ENCODE measurements around the gene MPZ.

GRCh38 chr1:161266836-161267235 lies 42.9 kb downstream of the MPZ start:
- no peak for TF ChIP-seq CTCF (IDR thresholded peaks at IDR 0.05)
- no peak for TF ChIP-seq POLR2A (IDR thresholded peaks at IDR 0.05)
